ENCODE results near the gene RAB3C.

RAB3C gene

DNA sequence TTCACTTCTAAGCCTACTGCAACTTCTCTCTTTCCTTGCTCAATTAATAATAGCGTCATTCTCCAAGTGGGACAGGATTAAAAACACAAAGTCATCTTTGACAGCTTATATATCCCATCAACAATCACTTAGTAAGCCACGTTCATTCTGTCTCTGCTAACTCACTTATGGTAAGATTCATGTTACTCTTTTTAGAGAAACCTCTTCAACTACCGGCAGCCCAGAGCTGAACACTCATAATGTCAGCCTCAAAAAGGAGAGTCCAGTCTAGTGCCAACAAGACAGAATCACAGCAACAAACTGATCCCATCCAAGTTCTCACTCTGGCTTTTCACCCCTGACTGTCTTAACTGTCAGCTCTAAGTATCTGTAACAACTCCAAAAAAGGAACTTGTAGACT is 196.0 kb downstream of the RAB3C start:
- no peak for DNase-seq

- DNase-seq: no peak
These were observed 203.2 kb downstream of the RAB3C start for GRCh38 chr5:58786035-58786434.

- DNase-seq: no peak
These were observed 203.9 kb downstream of the RAB3C start for GRCh38 chr5:58786711-58787303.

DNA sequence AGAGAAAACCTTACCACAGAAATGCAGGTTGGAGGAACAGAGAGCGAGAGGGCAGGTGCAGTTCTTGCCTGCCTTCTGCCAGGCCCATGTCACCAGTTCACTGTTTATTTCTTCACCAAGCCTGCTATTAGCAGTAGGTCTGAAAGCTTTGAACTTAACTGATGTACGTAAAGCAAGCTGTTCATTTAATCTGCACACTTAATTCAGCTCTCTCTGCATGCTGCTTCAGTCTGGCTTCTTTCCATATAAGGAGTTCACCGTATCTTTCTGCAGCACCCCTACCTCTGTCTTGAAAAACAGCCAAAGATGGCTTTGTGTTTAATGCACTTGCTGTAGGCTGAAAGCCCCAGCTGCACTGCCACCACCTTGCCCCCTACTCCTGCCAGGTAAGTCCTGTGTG is 205.1 kb downstream of the RAB3C start:
- DNase-seq: no peak

DNA sequence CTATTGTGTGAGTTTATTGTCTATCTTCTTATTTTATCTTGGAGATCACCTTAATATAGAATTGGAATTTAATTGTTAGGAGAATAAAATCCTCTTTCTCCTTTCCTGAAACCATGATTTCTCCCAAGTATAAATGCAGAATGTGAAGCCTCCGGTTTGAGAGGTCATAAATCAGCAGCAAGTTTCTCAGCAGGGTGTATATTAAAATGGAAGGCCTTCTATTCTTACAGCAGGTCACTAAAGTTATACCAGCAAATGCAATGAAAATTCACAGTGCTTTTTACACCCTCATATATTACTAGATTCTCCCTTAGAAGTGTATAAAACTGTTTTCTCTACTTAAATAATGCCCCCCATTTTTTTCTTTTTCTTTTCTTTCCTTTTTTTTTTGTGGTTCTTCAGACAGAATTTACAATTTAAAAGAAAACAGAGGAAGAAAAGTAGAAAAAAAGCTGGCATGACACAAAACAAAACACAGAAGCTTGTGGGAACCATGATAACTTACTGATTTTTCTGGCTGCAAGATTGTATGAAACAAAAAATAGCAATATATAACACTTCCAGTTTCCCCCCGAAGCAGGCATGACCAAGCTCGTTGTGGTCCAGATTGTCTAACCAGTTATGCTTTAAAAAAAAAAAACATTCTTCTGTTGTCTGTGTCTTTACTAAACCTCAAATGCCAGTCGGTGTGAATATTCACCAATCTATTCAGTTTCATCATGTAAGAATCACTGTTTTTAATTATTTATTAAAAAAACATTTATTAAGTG is 211.2 kb downstream of the RAB3C start:
- no peak for DNase-seq

DNA sequence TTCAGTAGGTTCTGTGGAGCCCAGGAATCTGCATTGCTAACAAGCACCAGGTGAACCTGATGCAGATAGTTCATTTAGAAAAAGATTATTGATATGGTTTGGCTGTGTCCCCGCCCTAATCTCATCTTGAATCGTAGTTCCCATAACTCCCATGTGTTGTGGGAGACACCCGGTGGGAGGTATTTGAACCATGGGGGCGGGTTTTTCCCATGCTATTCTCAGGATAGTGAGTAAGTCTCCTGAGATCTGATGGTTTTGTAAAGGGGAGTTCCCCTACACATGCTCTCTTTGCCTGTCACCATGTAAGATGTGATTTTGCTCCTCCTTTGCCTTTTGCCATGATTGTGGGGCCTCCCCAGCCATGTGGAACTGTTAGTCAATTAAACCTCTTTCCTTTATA is 212.0 kb downstream of the RAB3C start:
- no peak for DNase-seq

GRCh38 chr5:58795327-58795726 is 212.5 kb downstream of the RAB3C start:
- DNase-seq: no peak

- no peak for DNase-seq
These were observed 214.1 kb downstream of the RAB3C start for GRCh38 chr5:58797021-58797420.

DNA sequence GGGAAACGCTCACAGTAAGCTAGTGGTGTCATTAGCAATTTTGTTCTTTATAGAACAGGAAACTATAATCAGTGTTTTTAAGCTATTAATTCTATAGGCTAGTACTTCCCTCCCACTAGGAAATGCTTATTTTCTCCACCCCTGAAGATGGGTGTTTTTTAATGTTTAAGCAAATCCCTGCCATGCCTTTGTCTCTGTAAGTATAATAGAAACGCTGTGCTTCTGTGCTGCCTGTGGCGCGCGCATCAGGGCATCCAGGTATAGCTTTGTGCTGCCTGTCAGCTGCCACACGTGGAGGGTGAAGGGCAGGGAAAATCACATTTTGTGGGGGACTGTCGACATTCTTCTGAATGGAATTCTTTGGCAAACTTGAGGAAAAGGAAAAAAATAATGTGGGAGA is 217.5 kb downstream of the RAB3C start:
- DNase-seq: no peak

DNA sequence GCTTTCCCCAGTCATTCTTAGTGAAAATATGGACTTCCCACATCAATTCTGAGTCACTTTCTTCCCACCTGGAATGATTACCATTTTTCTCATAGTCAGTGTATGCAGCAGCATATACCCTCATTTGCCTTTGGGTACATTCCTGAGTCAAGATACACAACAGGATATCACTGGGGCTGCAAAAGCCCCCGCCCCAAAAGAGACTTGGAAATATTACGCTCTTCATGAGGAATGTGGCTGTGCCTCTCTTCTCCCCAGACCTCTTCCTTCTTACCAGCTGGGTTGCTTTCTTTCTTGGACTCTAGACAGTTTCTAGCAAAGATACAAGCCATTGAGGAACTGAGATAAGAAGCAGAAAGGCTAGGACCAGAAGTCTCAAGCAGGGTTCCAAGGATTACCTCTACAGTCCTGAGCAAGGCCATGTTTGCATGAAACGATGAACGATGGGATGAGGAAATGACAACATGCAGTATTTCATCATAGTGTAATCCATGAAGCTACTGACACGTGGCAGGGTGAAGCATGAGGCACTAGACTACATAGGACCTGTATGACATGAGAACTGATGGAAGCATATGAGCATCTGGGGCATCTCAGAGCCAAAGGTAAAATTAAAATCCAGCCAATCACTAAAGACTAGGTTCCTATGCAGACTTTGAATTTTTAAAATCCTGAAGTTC is 218.1 kb downstream of the RAB3C start:
- DNase-seq: no peak

GRCh38 chr5:58803056-58803455 is 220.2 kb downstream of the RAB3C start:
- DNase-seq: no peak

DNA sequence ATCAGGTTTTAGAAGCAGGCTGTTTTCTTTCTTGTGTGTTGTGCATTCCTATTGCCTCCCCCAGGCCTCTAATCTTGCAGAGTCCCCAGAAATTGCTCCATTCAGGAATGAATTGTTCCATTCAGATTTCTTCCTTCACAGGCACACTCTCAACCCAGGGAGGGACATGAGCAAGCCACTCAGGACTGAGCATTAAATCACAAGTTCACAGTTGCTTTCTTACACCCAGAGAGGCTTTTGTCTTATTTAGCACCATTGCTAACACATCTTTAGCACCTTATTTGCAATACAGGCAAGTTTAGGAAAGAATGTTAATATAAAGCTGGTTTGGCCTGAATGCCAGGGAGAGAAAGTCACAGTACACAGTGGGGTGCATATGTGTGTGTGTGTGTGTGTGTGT is 221.4 kb downstream of the RAB3C start:
- DNase-seq: no peak

DNA sequence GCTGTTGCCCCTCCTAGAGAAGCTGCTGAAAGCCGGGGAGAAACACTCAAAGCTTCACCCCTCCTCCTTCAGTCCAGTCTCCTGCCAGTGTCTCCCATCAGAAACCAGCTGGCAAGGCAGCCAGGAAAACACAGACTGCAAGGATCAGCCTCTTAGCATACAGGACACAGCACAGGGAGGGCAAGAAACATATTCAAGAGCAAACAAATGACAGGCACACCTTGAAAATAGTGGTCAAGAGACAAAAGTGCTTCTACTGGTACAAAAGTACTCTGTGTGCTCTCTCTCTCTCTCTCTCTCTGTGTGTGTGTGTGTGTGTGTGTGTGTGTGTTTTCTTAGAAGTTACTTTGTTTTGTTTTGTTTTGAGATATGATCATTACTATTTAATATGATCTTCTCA is 227.2 kb downstream of the RAB3C start:
- no peak for DNase-seq

GRCh38 chr5:58813855-58814254 is 231.0 kb downstream of the RAB3C start:
- no peak for DNase-seq

DNA sequence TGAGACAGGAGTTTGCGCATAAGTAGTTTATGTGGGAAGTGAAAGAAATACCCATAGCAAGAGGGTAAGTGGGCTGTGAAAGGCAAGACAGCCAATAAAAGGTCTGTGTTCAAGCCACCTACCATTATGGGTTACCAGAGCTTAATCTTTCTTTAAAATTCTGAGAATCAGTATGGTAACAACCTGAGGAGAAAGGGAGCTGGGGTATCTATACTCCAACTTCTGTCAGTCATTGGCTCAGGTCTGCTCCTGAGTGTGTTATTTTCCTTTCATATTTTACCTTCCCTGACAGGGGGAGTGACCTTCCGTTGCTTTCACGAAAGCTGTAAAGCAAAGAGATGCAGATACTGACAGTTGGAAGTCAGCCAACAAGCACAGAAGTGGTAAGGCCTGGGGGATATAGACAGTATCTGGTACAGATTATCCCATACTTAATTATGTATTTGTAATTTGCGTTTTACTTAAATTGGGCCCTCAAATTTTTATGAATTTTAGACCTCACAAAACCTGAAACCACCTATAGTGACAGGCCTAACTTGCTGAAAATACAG is 233.4 kb downstream of the RAB3C start:
- DNase-seq: no peak

DNA sequence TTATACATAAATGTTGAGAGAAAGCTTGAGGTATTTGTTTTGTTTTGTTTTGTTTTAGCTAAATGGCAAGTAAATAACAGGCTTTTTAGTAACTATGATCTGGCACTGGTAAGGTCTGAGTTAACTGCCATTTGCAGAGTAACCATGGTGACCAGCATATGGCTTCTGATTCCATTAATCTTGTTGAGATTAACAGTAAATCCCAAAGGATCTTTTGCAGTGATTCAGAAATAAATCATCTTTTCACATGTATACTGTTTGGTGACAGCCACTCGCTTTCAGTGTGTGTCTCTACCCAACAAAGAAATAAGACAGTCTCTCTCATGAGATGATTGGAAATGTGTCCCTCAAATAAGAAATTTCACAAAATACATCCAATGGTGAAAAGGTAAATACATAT is 235.6 kb downstream of the RAB3C start:
- DNase-seq: no peak

DNA sequence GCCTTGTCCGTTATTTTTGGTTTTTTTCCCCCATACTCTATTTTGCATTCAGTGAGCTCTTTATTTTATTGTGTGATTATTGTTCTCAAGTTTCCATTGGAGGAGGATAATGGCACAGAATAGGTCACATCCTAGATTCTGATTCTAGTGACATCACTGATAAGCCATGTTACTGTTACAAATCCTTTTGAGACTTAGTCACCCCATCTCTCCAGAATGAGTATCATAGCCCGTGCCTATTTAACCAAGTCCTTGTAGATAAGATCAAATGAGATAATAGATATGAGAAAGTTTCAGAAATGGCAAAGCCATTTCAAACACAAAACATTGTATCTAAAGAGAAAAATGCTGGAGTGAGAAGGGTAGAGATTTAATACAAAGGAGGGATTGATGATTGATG is 242.6 kb downstream of the RAB3C start:
- DNase-seq: no peak

GRCh38 chr5:58825899-58826298 is 243.0 kb downstream of the RAB3C start:
- DNase-seq: no peak

GRCh38 chr5:58827463-58827862 is 244.6 kb downstream of the RAB3C start:
- no peak for DNase-seq

DNA sequence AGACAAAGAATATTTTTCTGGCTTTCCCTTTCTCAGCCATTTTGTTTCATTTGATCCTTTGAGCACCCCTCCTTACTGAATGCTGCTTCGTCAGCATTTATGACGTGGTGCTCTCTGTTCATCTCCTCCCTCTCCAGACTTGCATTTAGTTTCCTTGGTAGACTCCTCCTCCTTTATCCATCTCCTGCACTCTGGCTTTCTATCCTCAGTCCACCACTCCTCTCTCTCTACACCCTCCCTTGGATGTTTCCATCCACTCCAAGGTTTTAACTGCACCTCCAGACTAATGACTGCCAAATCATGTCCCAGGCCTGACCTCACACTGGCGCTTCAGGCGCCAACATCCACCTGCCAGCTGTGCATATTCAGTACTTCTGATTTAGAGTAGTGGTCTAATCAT is 245.4 kb downstream of the RAB3C start:
- no peak for DNase-seq

GRCh38 chr5:58834242-58835225 is 251.7 kb downstream of the RAB3C start:
- no peak for DNase-seq

- DNase-seq: no peak
These were observed 253.5 kb downstream of the RAB3C start for GRCh38 chr5:58836351-58836750.

GRCh38 chr5:58838729-58839128 is 255.9 kb downstream of the RAB3C start:
- no peak for DNase-seq

Measured in hippocampal formation (tissue), 2 donors.